GM12891 (cell line): ENCODE data around the gene RIMBP2.

Experiments
- DNase-seq: peaks from one replicate; pipeline ENCODE4 v3.0.0; 2011; ENCODE audit warnings: low spot score; ENCODE audit not compliant: insufficient read length
- FAIRE-seq: peaks from 2 replicates; lab custom pipeline; 2011; peaks lifted over from hg19 to GRCh38; lab: Jason Lieb, UNC
- PAX5 ChIP-seq: IDR thresholded peaks from 2 replicates; pipeline ENCODE4 v1.6.1; 2011; ENCODE audit warnings: low read length, moderate library complexity, mild to moderate bottlenecking; ENCODE audit not compliant: insufficient read depth, severe bottlenecking
- POLR2A ChIP-seq: IDR thresholded peaks from 2 replicates; pipeline ENCODE4 v1.6.1; 2011; ENCODE audit warnings: low read depth, low read length, control low read depth
- POLR2AphosphoS5 ChIP-seq: IDR thresholded peaks from 2 replicates; pipeline ENCODE4 v1.6.1; 2011; ENCODE audit warnings: low read depth, low read length, control low read depth
- POU2F2 ChIP-seq: IDR thresholded peaks from 2 replicates; pipeline ENCODE4 v1.6.1; 2011; ENCODE audit warnings: low read depth, mild to moderate bottlenecking, control low read depth, low read length, moderate library complexity
- SPI1 ChIP-seq: IDR thresholded peaks from 2 replicates; pipeline ENCODE4 v1.6.1; 2011; ENCODE audit warnings: low read depth, low read length, control low read depth
- TAF1 ChIP-seq: IDR thresholded peaks from 2 replicates; pipeline ENCODE4 v1.6.1; 2011; ENCODE audit warnings: low read depth, low read length, control low read depth

The RIMBP2 gene

DNA sequence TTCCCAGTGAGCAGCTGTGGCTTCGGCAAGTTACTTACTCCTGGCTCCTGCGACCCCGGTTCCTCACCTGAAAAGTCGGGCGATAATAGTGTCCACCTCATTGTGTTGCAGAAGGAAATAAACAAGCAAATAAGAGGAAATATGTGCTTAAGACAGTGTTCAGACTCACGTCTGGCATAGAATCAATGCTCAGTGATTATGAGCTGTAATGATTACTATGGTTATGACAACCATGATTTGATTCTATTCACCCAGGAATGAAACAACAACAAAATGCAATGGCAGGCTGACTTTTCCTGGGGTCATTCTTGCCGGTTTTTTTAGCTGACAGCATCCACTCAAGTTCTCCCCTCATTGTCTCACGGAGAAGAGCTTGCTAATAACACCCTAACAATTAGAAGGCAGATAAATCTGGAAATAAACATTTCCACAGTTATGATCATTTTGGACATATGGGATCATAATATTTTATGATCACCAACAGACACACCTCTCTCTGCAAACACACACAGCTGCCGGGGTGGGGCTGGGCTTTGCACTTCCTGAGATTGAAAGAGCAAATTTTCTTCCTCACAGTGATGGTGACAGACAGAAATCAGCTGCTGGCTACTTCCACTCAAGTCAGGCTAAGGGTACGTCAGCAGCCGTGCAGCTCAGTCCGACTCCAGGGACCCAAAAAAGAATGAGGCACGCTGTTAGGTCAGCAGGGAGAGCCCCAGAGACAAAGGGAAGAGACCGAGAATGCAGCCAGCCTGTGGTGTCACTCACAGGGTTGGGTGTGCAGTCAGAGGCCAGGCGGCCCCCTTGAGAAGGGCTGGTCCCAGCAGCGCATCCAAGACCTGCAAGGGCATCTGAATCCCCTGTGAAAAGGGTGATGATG lies 158.0 kb downstream of the RIMBP2 start:
- TF ChIP-seq SPI1: no peak
- TF ChIP-seq TAF1: no peak
- no peak for TF ChIP-seq POLR2AphosphoS5
- TF ChIP-seq POU2F2: no peak
- TF ChIP-seq PAX5: no peak
- no peak for TF ChIP-seq POLR2A
- FAIRE-seq (no peak), DNase-seq (no peak)

DNA sequence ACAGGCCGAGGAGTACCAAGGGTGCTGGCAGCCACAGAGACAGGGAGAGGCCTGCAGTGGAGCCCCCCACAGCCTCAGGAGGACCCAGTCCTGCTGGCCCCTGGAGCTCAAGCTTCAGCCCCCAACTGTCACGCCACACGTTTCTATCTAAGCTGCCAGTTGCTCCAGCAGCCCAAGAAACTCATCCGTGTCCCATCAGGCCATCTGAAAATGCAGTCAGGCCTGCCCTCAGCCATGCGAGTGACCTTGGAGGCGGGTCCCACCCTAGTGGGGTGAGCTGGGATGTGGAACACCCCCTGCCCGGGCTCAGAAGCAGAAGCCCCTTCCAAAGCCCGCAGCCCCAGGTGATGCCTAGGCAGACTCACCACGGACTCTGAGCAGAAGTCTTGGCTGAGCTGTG lies 158.9 kb downstream of the RIMBP2 start:
- no peak for TF ChIP-seq SPI1
- no peak for TF ChIP-seq POU2F2
- TF ChIP-seq TAF1: no peak
- no peak for TF ChIP-seq PAX5
- no peak for TF ChIP-seq POLR2AphosphoS5
- no peak for TF ChIP-seq POLR2A
- DNase-seq (no peak), FAIRE-seq (no peak)

DNA sequence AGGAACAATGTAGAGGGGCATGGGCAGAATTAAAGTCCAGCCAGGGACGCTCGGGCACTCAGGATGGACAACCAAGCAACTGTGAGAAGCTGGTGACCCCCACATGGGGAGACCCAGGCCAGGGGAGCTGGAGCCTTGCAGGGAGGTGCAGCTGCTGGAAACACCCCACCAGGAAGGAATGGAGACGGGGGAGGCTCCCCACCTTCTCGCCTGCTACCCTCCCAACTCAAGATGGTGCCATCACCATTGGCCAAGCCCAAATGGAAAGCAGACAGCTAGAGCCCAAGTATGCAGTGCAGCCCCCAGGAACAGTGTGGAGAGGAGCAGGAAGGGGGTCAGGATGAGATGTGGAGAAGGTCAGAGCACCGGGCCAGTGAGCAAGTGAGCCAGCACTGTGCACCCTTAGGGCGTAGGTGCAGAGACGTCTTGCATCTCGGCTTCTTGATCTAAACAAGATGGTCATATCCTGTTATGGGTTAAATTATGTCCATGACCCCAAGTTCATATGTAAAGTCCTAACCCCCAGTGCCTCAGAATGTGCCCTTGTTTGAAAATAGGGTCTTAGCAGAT lies 159.5 kb downstream of the RIMBP2 start:
- FAIRE-seq: no peak
- TF ChIP-seq SPI1 (no peak), POLR2AphosphoS5 (no peak), POLR2A (no peak), TAF1 (no peak), POU2F2 (no peak), PAX5 (no peak)
- DNase-seq: no peak

DNA sequence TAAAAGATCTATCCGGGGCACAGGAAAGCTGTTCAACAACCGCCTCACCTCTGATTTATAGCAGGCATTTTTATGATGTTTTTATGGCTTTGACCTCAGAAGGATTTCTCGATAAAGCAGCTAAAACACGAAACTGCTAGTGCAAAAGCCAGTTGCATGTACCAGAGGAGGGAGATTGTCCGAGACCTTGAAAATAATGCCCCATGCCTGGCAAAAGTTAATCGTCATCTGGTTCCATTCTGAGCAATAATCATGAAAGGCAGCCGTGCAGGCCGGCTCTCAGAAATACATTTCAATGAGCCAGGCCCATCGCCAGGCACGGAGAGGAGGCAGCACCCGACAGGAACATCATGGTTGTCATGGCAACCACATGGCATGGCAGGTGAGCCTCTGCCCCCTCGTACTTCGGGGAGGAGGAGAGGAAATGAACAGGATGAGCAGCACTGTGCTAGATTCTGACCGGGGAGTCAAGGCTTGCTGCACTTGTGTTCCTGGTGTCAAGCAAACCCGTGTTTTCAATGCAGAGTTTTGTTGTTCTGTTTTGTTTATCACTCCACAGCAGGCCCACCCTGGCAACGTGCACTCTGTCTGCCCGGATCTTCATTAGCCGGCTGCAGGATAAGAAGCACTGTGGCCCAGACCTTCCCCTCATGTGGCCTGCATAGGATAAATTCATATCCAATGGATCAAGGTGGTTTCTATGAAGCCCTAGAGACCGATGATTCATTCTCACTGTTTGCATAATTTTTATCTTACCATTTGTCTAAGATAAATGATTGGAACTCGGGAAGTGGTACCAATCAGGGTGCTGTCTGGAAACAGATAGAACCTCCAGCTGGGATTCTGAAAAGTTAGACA lies 160.2 kb downstream of the RIMBP2 start:
- no peak for TF ChIP-seq SPI1
- no peak for TF ChIP-seq PAX5
- no peak for TF ChIP-seq POLR2A
- no peak for TF ChIP-seq POU2F2
- TF ChIP-seq POLR2AphosphoS5: no peak
- no peak for TF ChIP-seq TAF1
- FAIRE-seq (no peak), DNase-seq (no peak)

DNA sequence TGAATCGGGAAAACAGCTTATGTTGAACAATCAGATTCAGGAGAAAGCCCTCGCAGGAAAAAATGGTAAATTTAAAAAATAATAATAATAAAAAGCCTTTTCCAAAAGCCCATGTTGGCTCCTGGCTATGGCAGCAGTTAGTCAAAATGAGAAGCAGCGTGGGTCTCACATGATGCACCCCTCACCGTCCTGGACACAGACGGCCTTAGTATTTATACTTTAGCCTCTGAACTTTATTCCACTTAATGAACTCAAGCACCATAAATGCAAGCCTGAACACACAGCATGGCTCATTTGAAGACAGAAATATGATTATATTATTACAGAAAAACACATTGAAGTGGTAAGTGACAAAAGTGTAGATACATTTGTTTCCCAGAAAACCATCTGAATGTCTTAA lies 160.9 kb downstream of the RIMBP2 start:
- TF ChIP-seq POLR2AphosphoS5: no peak
- no peak for TF ChIP-seq POLR2A
- no peak for TF ChIP-seq TAF1
- no peak for TF ChIP-seq PAX5
- TF ChIP-seq POU2F2: no peak
- TF ChIP-seq SPI1: no peak
- FAIRE-seq (no peak), DNase-seq (no peak)

DNA sequence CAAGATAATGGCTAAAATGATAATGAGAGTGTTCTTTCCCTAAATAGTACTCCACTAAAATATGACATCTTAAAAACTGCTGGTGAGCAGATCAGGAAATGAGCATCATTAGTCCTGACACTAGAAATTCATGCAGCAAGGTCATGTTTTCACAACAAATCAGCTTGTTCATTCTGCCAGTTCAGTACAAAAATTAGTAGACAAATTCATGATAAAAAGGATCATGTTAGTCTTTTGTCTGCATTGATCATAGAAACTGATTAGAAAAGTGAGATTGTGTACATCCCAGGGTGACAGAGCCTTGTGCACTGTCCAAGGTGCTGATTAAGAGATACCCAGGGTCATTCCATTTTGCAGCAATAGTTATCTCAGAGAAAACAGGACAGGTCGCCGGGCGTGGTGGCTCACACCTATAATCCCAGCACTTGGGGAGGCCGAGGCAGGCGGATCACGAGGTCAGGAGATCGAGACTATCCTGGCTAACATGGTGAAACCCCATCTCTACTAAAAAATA lies 163.6 kb downstream of the RIMBP2 start:
- DNase-seq: no peak
- TF ChIP-seq POU2F2 (no peak), TAF1 (no peak)
- no peak for FAIRE-seq

DNA sequence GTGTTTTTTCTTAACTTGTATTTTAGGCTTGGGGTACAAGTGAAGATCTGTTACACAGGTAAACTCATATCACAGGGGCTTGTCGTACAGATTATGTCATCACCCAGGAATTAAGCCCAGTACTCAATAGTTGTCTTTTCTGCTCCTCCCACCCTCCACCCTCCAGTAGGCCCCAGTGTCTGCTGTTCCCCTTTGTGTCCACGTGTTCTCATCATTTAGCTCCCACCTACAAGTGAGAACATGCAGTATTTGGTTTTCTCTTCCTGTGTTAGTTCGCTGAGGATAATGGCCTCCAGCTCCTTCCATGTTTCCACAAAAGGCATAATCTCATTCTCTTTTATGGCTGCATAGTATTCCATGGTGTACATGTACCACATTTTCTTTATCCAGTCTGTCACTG lies 166.7 kb downstream of the RIMBP2 start:
- FAIRE-seq (no peak), DNase-seq (no peak)
- TF ChIP-seq POLR2A (no peak), POU2F2 (no peak), POLR2AphosphoS5 (no peak), PAX5 (no peak), TAF1 (no peak), SPI1 (no peak)

DNA sequence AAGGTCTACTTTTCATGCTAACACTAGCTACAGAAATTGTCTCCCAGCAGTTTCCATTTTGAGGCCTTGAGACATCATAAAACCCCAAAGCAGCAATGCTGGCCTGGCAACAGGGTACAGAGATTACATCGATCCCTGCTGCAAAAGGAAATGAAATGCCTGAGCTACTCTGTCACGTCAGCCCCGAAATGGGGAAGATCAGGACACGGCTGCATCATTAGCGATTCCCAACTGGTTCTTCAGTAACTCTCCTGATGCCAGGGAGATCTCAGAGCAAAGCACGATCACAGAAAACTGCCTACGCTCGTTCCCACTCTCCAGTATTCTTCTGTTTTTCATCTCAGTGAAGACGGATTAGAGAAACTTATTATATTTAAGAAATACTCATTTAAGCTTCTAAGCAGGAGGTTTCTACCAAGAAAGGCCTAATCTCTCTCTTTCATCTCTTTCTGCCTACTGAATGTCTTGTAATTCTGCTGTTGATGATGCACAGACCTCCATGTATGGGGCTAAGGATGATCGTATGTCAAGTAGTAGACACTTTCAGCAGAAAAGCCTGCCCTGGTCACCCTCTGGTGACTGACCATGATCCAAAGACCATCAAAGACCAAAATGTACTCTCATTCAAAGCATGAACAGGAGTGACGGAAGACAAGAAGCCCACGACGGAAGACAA lies 168.5 kb downstream of the RIMBP2 start:
- TF ChIP-seq TAF1 (no peak), PAX5 (no peak), SPI1 (no peak), POLR2AphosphoS5 (no peak), POU2F2 (no peak), POLR2A (no peak)
- no peak for FAIRE-seq
- no peak for DNase-seq

DNA sequence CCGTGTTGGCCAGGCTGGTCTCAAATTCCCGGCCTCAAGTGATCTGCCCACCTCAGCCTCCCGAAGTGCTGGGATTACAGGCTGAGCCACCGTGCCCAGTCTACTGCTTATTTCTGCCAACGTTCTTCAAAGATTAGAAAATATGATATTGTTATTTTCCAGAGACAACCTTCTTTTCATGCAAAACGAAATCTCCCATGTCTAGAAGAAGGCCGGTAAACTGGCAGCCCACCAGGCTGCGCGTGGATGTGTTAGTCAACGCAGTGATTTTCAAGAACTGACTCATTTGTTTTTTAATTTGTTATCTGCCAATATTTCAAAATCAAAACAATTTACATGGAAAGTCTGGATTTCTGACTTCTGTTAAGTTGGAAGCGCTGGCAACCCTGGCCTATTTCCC lies 169.6 kb downstream of the RIMBP2 start:
- no peak for TF ChIP-seq POLR2AphosphoS5
- no peak for TF ChIP-seq POLR2A
- DNase-seq: no peak
- no peak for FAIRE-seq

DNA sequence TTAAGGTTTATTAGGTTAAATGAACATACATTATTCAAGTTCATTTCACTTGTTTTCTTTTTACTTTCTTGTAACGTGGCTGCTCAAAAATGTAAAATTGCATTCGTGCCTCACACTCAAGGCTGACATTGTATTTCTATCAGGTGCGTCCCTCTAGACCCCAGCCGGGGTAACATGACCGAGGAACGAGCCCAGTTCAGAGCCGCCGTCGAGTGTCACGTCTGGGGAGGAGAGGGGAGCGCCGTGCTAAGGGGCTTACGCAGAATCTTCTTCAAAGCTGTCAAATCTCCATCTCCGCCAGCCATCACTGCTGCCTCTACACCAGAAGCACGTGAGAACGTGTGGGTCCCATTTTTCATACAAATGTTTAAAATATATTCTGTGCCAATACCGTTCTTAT lies 170.6 kb downstream of the RIMBP2 start:
- FAIRE-seq: no peak
- no peak for TF ChIP-seq POLR2A
- TF ChIP-seq PAX5: no peak
- no peak for TF ChIP-seq SPI1
- no peak for TF ChIP-seq TAF1
- no peak for TF ChIP-seq POLR2AphosphoS5
- no peak for TF ChIP-seq POU2F2
- no peak for DNase-seq
